Measurements from ENCODE around the gene VSTM4. TPM values are rescaled to one million over a fixed set of nuclear protein-coding genes. Genes with fewer than 3 reads are reported as not detected.

VSTM4 gene
- total and polyA plus RNA-seq, 2 of the 4 experiments (the other 2 are of a cell fraction): 2.4 to 2.9 TPM

DNA sequence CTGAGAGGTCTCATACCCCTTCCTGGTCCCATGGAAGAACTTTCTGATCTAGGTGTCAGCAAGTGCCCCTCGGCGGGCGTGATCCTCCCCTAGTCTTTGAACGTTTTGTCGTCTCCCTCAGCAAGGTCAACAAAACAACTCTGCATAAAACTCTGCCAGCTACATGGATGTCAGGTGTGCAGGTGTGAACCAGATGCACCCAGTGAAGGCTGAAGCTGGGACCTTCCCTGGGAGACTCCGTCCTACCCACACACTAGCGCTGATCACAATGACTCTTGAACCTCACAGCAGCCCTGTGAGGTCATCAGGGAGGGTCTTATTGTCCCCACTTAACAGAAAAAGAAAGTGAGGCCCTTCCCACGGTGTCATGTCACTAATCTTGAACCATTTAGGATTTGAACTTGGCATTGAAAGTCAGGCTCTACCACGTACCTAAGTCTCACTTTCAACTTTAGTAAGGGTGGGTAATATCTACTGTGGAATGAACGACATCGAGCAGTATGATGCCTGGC is 68.1 kb downstream of the VSTM4 start:
- peaks cover 14% of the 10 kb centered on the region; the same call in 1 of the 2 replicates for H3K4me1 ChIP-seq (ENCODE audit: control insufficient read depth, insufficient read depth, low read length)
- H3K14ac ChIP-seq (replicated peaks; ENCODE audit: low read depth, low read length): no peak overlapping the region
- no peaks in the 10 kb centered on the region for H3K79me1 ChIP-seq (ENCODE audit: low read depth in 1 of 2, low read length in 2 of 2)
- POLR2A ChIA-PET (ENCODE audit: unreplicated experiment): no interaction called here
- no peaks in the 10 kb centered on the region for H3K9me3 ChIP-seq (ENCODE audit: control insufficient read depth, insufficient read depth, low read length)
- peaks cover 2% of the 10 kb centered on the region; the same call in 1 of the 2 replicates for H4K20me1 ChIP-seq (ENCODE audit: insufficient read depth, low read length)
- no peak overlapping the region for H4K8ac ChIP-seq (ENCODE audit: low read depth in 2 of 2, low read length in 2 of 2)
- dilution Hi-C loops (cut with HindIII; ENCODE audit: low sequenced_read_pairs, unreplicated experiment) (no loop called here), in situ Hi-C loops (cut with MboI; ENCODE audit: low sequenced_read_pairs) (no loop called here), intact Hi-C loops (cut with micrococcal nuclease) (no loop called here)
- no CpG with 5 or more reads among the region's 11 CpGs for WGBS, 2 experiments (ENCODE audit: extremely low coverage in 2 of 2, insufficient read length in 1 of 2)
- no peak overlapping the region for H3K27ac ChIP-seq (ENCODE audit: insufficient read depth, low read length)
- peaks cover 7% of the 10 kb centered on the region for H3K36me3 ChIP-seq (ENCODE audit: control insufficient read depth, insufficient read depth, low read length)
- no peak overlapping the region for H3K9ac ChIP-seq (ENCODE audit: low read depth, low read length)
- no peak overlapping the region for H2BK5ac ChIP-seq (ENCODE audit: low read depth, low read length, poor library complexity, severe bottlenecking)
- no peak overlapping the region for H3K4me2 ChIP-seq (ENCODE audit: low read depth, low read length)
- TF ChIP-seq RCOR1 (IDR thresholded peaks at IDR 0.05; ENCODE audit: insufficient replicate concordance, low read length): no peak
- TF ChIP-seq MXI1 (IDR thresholded peaks at IDR 0.05; ENCODE audit: borderline replicate concordance, low read depth, low read length): no peak
- no peak for TF ChIP-seq CEBPB (IDR thresholded peaks at IDR 0.05; ENCODE audit: low read depth, low read length)
- no peak for TF ChIP-seq POLR2A (IDR thresholded peaks at IDR 0.05; ENCODE audit: low read depth, low read length)
- CTCF ChIA-PET: interaction anchor here (1.0 kb wide), 2 partner anchors 71 to 93 kb away, joined by 3 read pairs; no protein-coding TSS in a partner anchor
- peak overlapping the region; percentile 36; the same call in 1 of the 2 replicates for H2AK5ac ChIP-seq (ENCODE audit: low read depth, low read length)
- DNase-seq (no peak), ATAC-seq (ENCODE audit: low read depth) (no peak)
- peak overlapping the region; percentile 36; the same call in 1 of the 3 replicates for H2BK15ac ChIP-seq (ENCODE audit: low read depth, low read length)
- peak overlapping the region; percentile 10; the same call in 1 of the 2 replicates for H3K23ac ChIP-seq (ENCODE audit: low read depth, low read length)
- peak overlapping the region; percentile 50; the same call in 1 of the 2 replicates for H2BK120ac ChIP-seq (ENCODE audit: low read depth, low read length)
- peaks cover 16% of the 10 kb centered on the region for H3K9me1 ChIP-seq (ENCODE audit: insufficient read depth, low read length)
- H4K91ac ChIP-seq (ENCODE audit: insufficient read depth, low read depth, low read length): peak overlapping the region; percentile 14; the same call in 1 of the 2 replicates
- no TSS peak for BruUV-seq (replicated peaks)
- H2AFZ ChIP-seq (replicated peaks; ENCODE audit: low read length, poor library complexity): no peak overlapping the region
- H3K4ac ChIP-seq (ENCODE audit: low read depth, low read length): peak overlapping the region; percentile 32; the same call in 1 of the 2 replicates
- H2AK9ac ChIP-seq (replicated peaks; ENCODE audit: low read depth, low read length, poor library complexity): no peak overlapping the region
- no peak overlapping the region for H4K5ac ChIP-seq (ENCODE audit: low read depth, low read length)
- H3K27me3 ChIP-seq (ENCODE audit: control insufficient read depth, insufficient read depth, low read length): no peaks in the 10 kb centered on the region
- H3K56ac ChIP-seq (ENCODE audit: extremely low read depth, insufficient read depth, low read length): peak overlapping the region; percentile 21; the same call in 1 of the 2 replicates
- no peak overlapping the region for H3K4me3 ChIP-seq (ENCODE audit: insufficient read depth, low read depth, low read length)
- H2BK20ac ChIP-seq (ENCODE audit: low read depth, low read length): peak overlapping the region; percentile 27; the same call in 1 of the 2 replicates
- no peak overlapping the region for H3K18ac ChIP-seq (ENCODE audit: low read depth, low read length)
